Measurements from ENCODE around the gene DPEP2.

DNA sequence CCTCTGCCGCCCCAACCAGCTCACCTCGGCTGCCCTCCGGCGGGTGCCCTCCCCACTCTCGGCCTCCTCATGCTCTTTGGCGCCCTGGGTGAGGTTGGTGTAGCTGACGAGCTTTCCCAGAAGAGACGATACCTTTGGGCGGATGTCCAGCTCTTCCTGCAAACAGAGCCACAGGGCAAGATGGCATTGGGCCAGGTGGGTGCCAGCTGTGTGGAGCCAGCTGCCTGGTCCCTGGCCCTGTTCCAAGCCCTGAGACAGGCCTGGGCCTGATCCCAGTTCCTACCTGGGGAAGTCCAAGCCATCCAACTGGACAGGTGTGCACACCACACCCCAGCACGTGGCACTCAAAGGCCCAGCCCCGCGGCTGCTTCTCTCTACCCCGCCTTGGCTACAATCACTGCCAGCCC is 37.7 kb downstream of the DPEP2 start:
- TF ChIP-seq, protein P1, sequence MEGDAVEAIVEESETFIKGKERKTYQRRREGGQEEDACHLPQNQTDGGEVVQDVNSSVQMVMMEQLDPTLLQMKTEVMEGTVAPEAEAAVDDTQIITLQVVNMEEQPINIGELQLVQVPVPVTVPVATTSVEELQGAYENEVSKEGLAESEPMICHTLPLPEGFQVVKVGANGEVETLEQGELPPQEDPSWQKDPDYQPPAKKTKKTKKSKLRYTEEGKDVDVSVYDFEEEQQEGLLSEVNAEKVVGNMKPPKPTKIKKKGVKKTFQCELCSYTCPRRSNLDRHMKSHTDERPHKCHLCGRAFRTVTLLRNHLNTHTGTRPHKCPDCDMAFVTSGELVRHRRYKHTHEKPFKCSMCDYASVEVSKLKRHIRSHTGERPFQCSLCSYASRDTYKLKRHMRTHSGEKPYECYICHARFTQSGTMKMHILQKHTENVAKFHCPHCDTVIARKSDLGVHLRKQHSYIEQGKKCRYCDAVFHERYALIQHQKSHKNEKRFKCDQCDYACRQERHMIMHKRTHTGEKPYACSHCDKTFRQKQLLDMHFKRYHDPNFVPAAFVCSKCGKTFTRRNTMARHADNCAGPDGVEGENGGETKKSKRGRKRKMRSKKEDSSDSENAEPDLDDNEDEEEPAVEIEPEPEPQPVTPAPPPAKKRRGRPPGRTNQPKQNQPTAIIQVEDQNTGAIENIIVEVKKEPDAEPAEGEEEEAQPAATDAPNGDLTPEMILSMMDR (IDR thresholded peaks at IDR 0.05): no peak
- TF ChIP-seq POLR2A (IDR thresholded peaks at IDR 0.05): no peak
